K562 (cell line): Measurements from ENCODE around the gene OFD1. TPM values are rescaled to one million over a fixed set of nuclear protein-coding genes. Genes with fewer than 3 reads are reported as not detected.

Source experiments
- ARID1B ChIP-seq: fragments of 450-650 bp; IDR thresholded peaks from 2 replicates; pipeline ENCODE4 v1.6.1; 2016; ENCODE audit warnings: antibody characterized with exemption, mild to moderate bottlenecking, inconsistent platforms
- ARID3A ChIP-seq: IDR thresholded peaks from 2 replicates; pipeline ENCODE4 v1.6.1; 2012; ENCODE audit warnings: low read depth, low read length, improper control_type of control experiment, borderline replicate concordance
- ARNT ChIP-seq, 2 experiments: fragments of 450-650 bp; IDR thresholded peaks; 2 replicates each; pipeline ENCODE4 v1.6.1; 2016; ENCODE audit warnings: mild to moderate bottlenecking in 1 of 2
- ATF6 ChIP-seq: sonication (generic); formaldehyde crosslinking; IDR thresholded peaks from 2 replicates; pipeline ENCODE4 v1.4.0; 2020; ENCODE audit warnings: mild to moderate bottlenecking, missing genetic modification reagents
- JUN ChIP-seq, 2 experiments: sonication (generic) in 1 of 2; formaldehyde crosslinking in 1 of 2; IDR thresholded peaks; 2 replicates each; pipeline versions ENCODE4 v1.6.1 to v1.8.0; 2012 to 2022; ENCODE audit warnings: borderline replicate concordance in 2 of 2, mild to moderate bottlenecking in 2 of 2, improper control_type of control experiment in 1 of 2, low read depth in 1 of 2, low read length in 1 of 2, missing genetic modification reagents in 1 of 2
- polyA plus RNA-seq, 8 experiments: library from polyadenylated mRNA; depleted of rRNA in 4 of 8; stranded (reverse) in 5 of 8; unstranded in 3 of 8; fragments of >200 nt; fragmentation: Nextera tagmentation in 2 of 8; fragmentation: Illumina TruSeq in 1 of 8; extraction: Ambion mirVana in 2 of 8; extraction: Trizol in 1 of 8; gene quantifications; 2 replicates each; pipeline versions ENCODE4 v1.2.1 to v1.2.3, GENCODE V29; 2011 to 2014; ENCODE audit warnings: inconsistent platforms in 1 of 8, missing spikeins in 1 of 8
- total RNA-seq, 7 experiments: library from RNA; depleted of rRNA in 6 of 7; stranded (reverse); fragments of >200 nt in 6 of 7; fragmentation: Illumina TruSeq in 2 of 7; extraction: Trizol in 2 of 7; gene quantifications; 2 replicates each; pipeline versions ENCODE4 v1.2.1 to v1.2.3, GENCODE V29; 2011 to 2021; ENCODE audit warnings: low replicate concordance in 1 of 7

Gene OFD1
- total and polyA plus RNA-seq, 9 of the 15 experiments (the other 6 are each of a cell fraction or from before 2014, with no cell fraction given) = 22.0 to 49.1 (median 30.2) TPM

- TF ChIP-seq ARID3A (no peak), ATF6 (no peak), JUN (IDR thresholded peaks at IDR 0.05; ENCODE audit: borderline replicate concordance, low read depth, low read length) (0 out of 2 replicates have a peak, but pooled peaks have one; percentile 19), JUN (CRISPR knock-in tag; IDR thresholded peaks at IDR 0.05; ENCODE audit: borderline replicate concordance) (no peak), ARID1B (peak; percentile 31; the same call in 1 of the 2 replicates), ARNT (IDR thresholded peaks at IDR 0.05) (0 out of 4 replicates have a peak, but pooled peaks of 1 of the 2 experiments have one; percentile 22)
Measured at GRCh38 chrX:13691841-13692371, 42.6 kb upstream of the OFD1 start (continued).
